GM12878 (cell line): ENCODE data around the gene EPN1.
"Not testable (repeated sequence)": the region's sequence is repeated elsewhere in the genome, so short reads cannot be mapped to it uniquely, and the experiment has no call there.

Experiments used
- EZH2 ChIP-seq: IDR thresholded peaks from 2 replicates; pipeline ENCODE4 v1.6.1; 2012; ENCODE audit warnings: low read depth, mild to moderate bottlenecking, control low read depth, inconsistent platforms, low read length, borderline replicate concordance; ENCODE audit not compliant: control insufficient read depth
- POLR2A ChIP-seq: IDR thresholded peaks from 2 replicates; pipeline ENCODE4 v1.6.1; 2011; ENCODE audit warnings: low read depth, mild to moderate bottlenecking, low read length
- ZNF24 ChIP-seq: fragments of 450-650 bp; IDR thresholded peaks from 2 replicates; pipeline ENCODE4 v1.6.1; 2017; ENCODE audit warnings: antibody characterized with exemption, mild to moderate bottlenecking
- TF ChIP-seq, protein P1 (sequence below), 3 experiments: IDR thresholded peaks in 2 of 3; conservative IDR thresholded peaks in 1 of 3; 2 replicates each; pipeline ENCODE4 v1.5.1; 2011; ENCODE audit warnings: low read depth in 3 of 3, low read length in 3 of 3, mild to moderate bottlenecking in 3 of 3, control low read depth in 2 of 3, moderate library complexity in 2 of 3, inconsistent platforms in 1 of 3, mixed read lengths in 1 of 3; ENCODE audit not compliant: control insufficient read depth in 2 of 3, insufficient read depth in 1 of 3; ENCODE audit errors: extremely low read depth in 1 of 3

DNA sequence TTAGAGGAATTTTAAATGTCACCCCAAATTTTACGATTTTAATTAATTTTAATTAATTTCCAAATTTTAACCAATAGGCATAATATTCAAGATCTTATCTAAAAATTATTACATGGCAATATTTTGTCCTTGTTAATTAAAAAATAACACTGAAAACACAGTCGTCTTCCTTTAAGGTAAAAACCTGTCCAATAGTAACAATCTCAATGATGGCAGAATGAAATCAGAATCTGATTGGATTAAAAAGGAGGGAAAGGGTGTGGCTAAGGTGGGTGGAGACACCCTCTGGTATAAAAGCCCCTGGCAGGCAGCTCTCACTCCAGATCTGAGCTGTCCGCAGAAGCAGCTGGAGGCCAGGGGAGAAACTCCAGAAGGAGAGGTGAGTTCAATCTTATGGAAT lies 83.8 kb downstream of the EPN1 start, which contains the start of gene RFPL4A:
- TF ChIP-seq POLR2A, ZNF24, EZH2: not testable (repeated sequence)
- TF ChIP-seq, protein P1, sequence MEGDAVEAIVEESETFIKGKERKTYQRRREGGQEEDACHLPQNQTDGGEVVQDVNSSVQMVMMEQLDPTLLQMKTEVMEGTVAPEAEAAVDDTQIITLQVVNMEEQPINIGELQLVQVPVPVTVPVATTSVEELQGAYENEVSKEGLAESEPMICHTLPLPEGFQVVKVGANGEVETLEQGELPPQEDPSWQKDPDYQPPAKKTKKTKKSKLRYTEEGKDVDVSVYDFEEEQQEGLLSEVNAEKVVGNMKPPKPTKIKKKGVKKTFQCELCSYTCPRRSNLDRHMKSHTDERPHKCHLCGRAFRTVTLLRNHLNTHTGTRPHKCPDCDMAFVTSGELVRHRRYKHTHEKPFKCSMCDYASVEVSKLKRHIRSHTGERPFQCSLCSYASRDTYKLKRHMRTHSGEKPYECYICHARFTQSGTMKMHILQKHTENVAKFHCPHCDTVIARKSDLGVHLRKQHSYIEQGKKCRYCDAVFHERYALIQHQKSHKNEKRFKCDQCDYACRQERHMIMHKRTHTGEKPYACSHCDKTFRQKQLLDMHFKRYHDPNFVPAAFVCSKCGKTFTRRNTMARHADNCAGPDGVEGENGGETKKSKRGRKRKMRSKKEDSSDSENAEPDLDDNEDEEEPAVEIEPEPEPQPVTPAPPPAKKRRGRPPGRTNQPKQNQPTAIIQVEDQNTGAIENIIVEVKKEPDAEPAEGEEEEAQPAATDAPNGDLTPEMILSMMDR (IDR thresholded peaks at IDR 0.05 in 2 of 3, conservative IDR thresholded peaks at IDR 0.05 in 1 of 3; ENCODE audit: control insufficient read depth in 2 of 3, extremely low read depth in 1 of 3, insufficient read depth in 1 of 3, low read depth in 3 of 3, low read length in 3 of 3), result not testable (repeated sequence)
